ENCODE data around the gene CDC42EP4. TPM values are rescaled to one million over a fixed set of nuclear protein-coding genes. Genes with fewer than 3 reads are reported as not detected.

Gene CDC42EP4
- total RNA-seq, 1 experiment from 2014 or later = 60.1 TPM

- H3K27me3 Mint-ChIP-seq (ENCODE audit: unreplicated experiment) = no peaks in the 10 kb centered on the region
- H3K27ac Mint-ChIP-seq (ENCODE audit: unreplicated experiment) = no peak overlapping the region
- CTCF ChIA-PET = interaction anchor here (1.0 to 1.1 kb wide), 4 partner anchors 11 to 51 kb away, joined by 3 to 6 read pairs (median 5); no protein-coding TSS in a partner anchor
- no peaks in the 10 kb centered on the region for H3K9me3 Mint-ChIP-seq (ENCODE audit: low read depth, unreplicated experiment)
- H3K4me1 Mint-ChIP-seq (ENCODE audit: low read depth, unreplicated experiment) = peaks cover 21% of the 10 kb centered on the region
- no peak overlapping the region for H3K4me3 Mint-ChIP-seq (ENCODE audit: low read depth, unreplicated experiment)
- TF ChIP-seq CTCF (IDR thresholded peaks at IDR 0.05; ENCODE audit: unreplicated experiment) = no peak
- BruUV-seq (replicated peaks) = no TSS peak
- intact Hi-C loops (cut with micrococcal nuclease; ENCODE audit: unreplicated experiment) = no loop called here
- no peak for DNase-seq
- peaks cover 4% of the 10 kb centered on the region for H3K36me3 Mint-ChIP-seq (ENCODE audit: insufficient read depth, unreplicated experiment)
These were observed 47.6 kb upstream of the CDC42EP4 start for GRCh38 chr17:73359352-73359751.

- Mint-ChIP-seq H3K27ac (ENCODE audit: unreplicated experiment) (no peak overlapping the region), H3K36me3 (ENCODE audit: insufficient read depth, unreplicated experiment) (peaks cover 4% of the 10 kb centered on the region), H3K4me1 (ENCODE audit: low read depth, unreplicated experiment) (peaks cover 20% of the 10 kb centered on the region), H3K27me3 (ENCODE audit: unreplicated experiment) (no peaks in the 10 kb centered on the region), H3K9me3 (ENCODE audit: low read depth, unreplicated experiment) (no peaks in the 10 kb centered on the region), H3K4me3 (ENCODE audit: low read depth, unreplicated experiment) (no peak overlapping the region)
- CTCF ChIA-PET = no interaction called here
- no TSS peak for BruUV-seq (replicated peaks)
- intact Hi-C loops (cut with micrococcal nuclease; ENCODE audit: unreplicated experiment) = no loop called here
- no peak for DNase-seq
- TF ChIP-seq CTCF (IDR thresholded peaks at IDR 0.05; ENCODE audit: unreplicated experiment) = no peak
These were observed 46.9 kb upstream of the CDC42EP4 start for GRCh38 chr17:73358668-73359067.

GRCh38 chr17:73357981-73358380 lies 46.2 kb upstream of the CDC42EP4 start:
- DNase-seq = no peak
- Mint-ChIP-seq H3K4me1 (ENCODE audit: low read depth, unreplicated experiment) (peaks cover 13% of the 10 kb centered on the region), H3K36me3 (ENCODE audit: insufficient read depth, unreplicated experiment) (peaks cover 4% of the 10 kb centered on the region), H3K9me3 (ENCODE audit: low read depth, unreplicated experiment) (no peaks in the 10 kb centered on the region), H3K27ac (ENCODE audit: unreplicated experiment) (no peak overlapping the region), H3K27me3 (ENCODE audit: unreplicated experiment) (no peaks in the 10 kb centered on the region), H3K4me3 (ENCODE audit: low read depth, unreplicated experiment) (no peak overlapping the region)
- intact Hi-C loops (cut with micrococcal nuclease; ENCODE audit: unreplicated experiment) = no loop called here
- TF ChIP-seq CTCF (IDR thresholded peaks at IDR 0.05; ENCODE audit: unreplicated experiment) = no peak
- BruUV-seq (replicated peaks) = no TSS peak
- CTCF ChIA-PET = no interaction called here

- no peak for DNase-seq
- no TSS peak for BruUV-seq (replicated peaks)
- H3K27ac Mint-ChIP-seq (ENCODE audit: unreplicated experiment) = no peak overlapping the region
- CTCF ChIA-PET = no interaction called here
- intact Hi-C loops (cut with micrococcal nuclease; ENCODE audit: unreplicated experiment) = no loop called here
- H3K36me3 Mint-ChIP-seq (ENCODE audit: insufficient read depth, unreplicated experiment) = peaks cover 4% of the 10 kb centered on the region
- no peak for TF ChIP-seq CTCF (IDR thresholded peaks at IDR 0.05; ENCODE audit: unreplicated experiment)
- H3K27me3 Mint-ChIP-seq (ENCODE audit: unreplicated experiment) = no peaks in the 10 kb centered on the region
- no peaks in the 10 kb centered on the region for H3K9me3 Mint-ChIP-seq (ENCODE audit: low read depth, unreplicated experiment)
- H3K4me3 Mint-ChIP-seq (ENCODE audit: low read depth, unreplicated experiment) = no peak overlapping the region
- H3K4me1 Mint-ChIP-seq (ENCODE audit: low read depth, unreplicated experiment) = peaks cover 13% of the 10 kb centered on the region
These were observed 45.5 kb upstream of the CDC42EP4 start for GRCh38 chr17:73357318-73357717.
